Measurements from ENCODE around the gene HEBP2.

HEBP2 gene

GRCh38 chr6:138372711-138373463 is 31.1 kb upstream of the HEBP2 start:
- TF ChIP-seq ZNF274 (IDR thresholded peaks at IDR 0.05; ENCODE audit: low read depth, low read length) = no peak
- TF ChIP-seq YY1 (IDR thresholded peaks at IDR 0.05; ENCODE audit: insufficient read depth, insufficient read length) = no peak
- TF ChIP-seq SUZ12 (IDR thresholded peaks at IDR 0.05; ENCODE audit: extremely low read depth, insufficient read depth, insufficient read length) = no peak
- no peak overlapping the region for H3K9ac ChIP-seq (ENCODE audit: insufficient read length, low read depth)
- DNase-seq (ENCODE audit: low read depth, low spot score) = no peak

GRCh38 chr6:138374230-138374629 is 29.8 kb upstream of the HEBP2 start:
- no peaks in the 10 kb centered on the region for H3K36me3 ChIP-seq (ENCODE audit: insufficient read depth, insufficient read length, low read length)
- H3K9ac ChIP-seq (ENCODE audit: insufficient read length, low read depth) = no peak overlapping the region
- no peaks in the 10 kb centered on the region for H3K27me3 ChIP-seq (ENCODE audit: insufficient read depth, insufficient read length)
- H3K4me3 ChIP-seq (ENCODE audit: insufficient read length, low read depth) = no peak overlapping the region
- TF ChIP-seq SUZ12 (IDR thresholded peaks at IDR 0.05; ENCODE audit: extremely low read depth, insufficient read depth, insufficient read length) (no peak), ZNF274 (IDR thresholded peaks at IDR 0.05; ENCODE audit: low read depth, low read length) (no peak), YY1 (IDR thresholded peaks at IDR 0.05; ENCODE audit: insufficient read depth, insufficient read length) (no peak)
- no peak for DNase-seq (ENCODE audit: low read depth, low spot score)
- H3K9me3 ChIP-seq (ENCODE audit: insufficient read depth, low read length) = no peaks in the 10 kb centered on the region
- peaks cover 3% of the 10 kb centered on the region for H3K4me1 ChIP-seq (ENCODE audit: insufficient read depth, insufficient read length)

More at GRCh38 chr6:138372711-138373463, 31.1 kb upstream of the HEBP2 start:
- Histone ChIP-seq H3K36me3 (ENCODE audit: insufficient read depth, insufficient read length, low read length) (no peaks in the 10 kb centered on the region), H3K4me3 (ENCODE audit: insufficient read length, low read depth) (no peak overlapping the region), H3K27me3 (ENCODE audit: insufficient read depth, insufficient read length) (no peaks in the 10 kb centered on the region), H3K4me1 (ENCODE audit: insufficient read depth, insufficient read length) (peaks cover 3% of the 10 kb centered on the region), H3K9me3 (ENCODE audit: insufficient read depth, low read length) (no peaks in the 10 kb centered on the region)

- no peak overlapping the region for H3K9ac ChIP-seq (ENCODE audit: insufficient read length, low read depth)
- H3K4me1 ChIP-seq (ENCODE audit: insufficient read depth, insufficient read length) = peaks cover 3% of the 10 kb centered on the region
- no peaks in the 10 kb centered on the region for H3K9me3 ChIP-seq (ENCODE audit: insufficient read depth, low read length)
- TF ChIP-seq ZNF274 (IDR thresholded peaks at IDR 0.05; ENCODE audit: low read depth, low read length) (no peak), YY1 (IDR thresholded peaks at IDR 0.05; ENCODE audit: insufficient read depth, insufficient read length) (no peak), SUZ12 (IDR thresholded peaks at IDR 0.05; ENCODE audit: extremely low read depth, insufficient read depth, insufficient read length) (no peak)
- H3K36me3 ChIP-seq (ENCODE audit: insufficient read depth, insufficient read length, low read length) = no peaks in the 10 kb centered on the region
- no peak for DNase-seq (ENCODE audit: low read depth, low spot score)
- H3K4me3 ChIP-seq (ENCODE audit: insufficient read length, low read depth) = no peak overlapping the region
- no peaks in the 10 kb centered on the region for H3K27me3 ChIP-seq (ENCODE audit: insufficient read depth, insufficient read length)
Measured at GRCh38 chr6:138374815-138375214, 29.2 kb upstream of the HEBP2 start.

DNA sequence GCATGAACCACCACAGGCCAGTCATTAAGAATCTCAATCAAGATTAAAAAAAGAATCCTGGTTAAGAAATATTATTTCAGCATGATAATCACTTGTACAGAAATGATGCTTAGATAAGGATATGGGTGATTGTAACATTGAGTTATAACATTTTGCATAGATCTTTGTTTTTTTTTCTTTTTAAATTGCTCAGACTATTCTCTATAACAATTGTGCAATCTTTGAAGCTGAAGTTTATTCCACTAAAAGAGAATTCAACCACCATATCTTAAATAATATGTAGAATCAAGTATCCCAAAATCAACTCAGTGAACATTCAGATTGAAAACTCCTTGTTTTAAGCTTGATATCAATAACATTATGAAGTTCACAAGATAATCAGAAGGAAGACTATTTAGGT is 27.0 kb upstream of the HEBP2 start:
- no peaks in the 10 kb centered on the region for H3K27me3 ChIP-seq (ENCODE audit: insufficient read depth, insufficient read length)
- H3K4me1 ChIP-seq (ENCODE audit: insufficient read depth, insufficient read length) = peaks cover 3% of the 10 kb centered on the region
- H3K36me3 ChIP-seq (ENCODE audit: insufficient read depth, insufficient read length, low read length) = no peaks in the 10 kb centered on the region
- H3K9ac ChIP-seq (ENCODE audit: insufficient read length, low read depth) = no peak overlapping the region
- H3K9me3 ChIP-seq (ENCODE audit: insufficient read depth, low read length) = no peaks in the 10 kb centered on the region
- H3K4me3 ChIP-seq (ENCODE audit: insufficient read length, low read depth) = no peak overlapping the region
- no peak for DNase-seq (ENCODE audit: low read depth, low spot score)
- no peak for TF ChIP-seq ZNF274 (IDR thresholded peaks at IDR 0.05; ENCODE audit: low read depth, low read length)
- TF ChIP-seq SUZ12 (IDR thresholded peaks at IDR 0.05; ENCODE audit: extremely low read depth, insufficient read depth, insufficient read length) = no peak
- TF ChIP-seq YY1 (IDR thresholded peaks at IDR 0.05; ENCODE audit: insufficient read depth, insufficient read length) = no peak

GRCh38 chr6:138377844-138378243 is 26.2 kb upstream of the HEBP2 start, which contains the start of gene SMIM28:
Gene SMIM28 (plus strand): TSS chr6:138377905. CDS start chr6:138378073, 168 bp downstream.
- DNase-seq (ENCODE audit: low read depth, low spot score) = no peak
- H3K4me3 ChIP-seq (ENCODE audit: insufficient read length, low read depth) = no peak within 1 kb of the TSS

GRCh38 chr6:138378463-138378862 is 25.6 kb upstream of the HEBP2 start:
- Histone ChIP-seq H3K36me3 (ENCODE audit: insufficient read depth, insufficient read length, low read length) (no peaks in the 10 kb centered on the region), H3K27me3 (ENCODE audit: insufficient read depth, insufficient read length) (no peaks in the 10 kb centered on the region), H3K9me3 (ENCODE audit: insufficient read depth, low read length) (no peaks in the 10 kb centered on the region), H3K9ac (ENCODE audit: insufficient read length, low read depth) (no peak overlapping the region), H3K4me3 (ENCODE audit: insufficient read length, low read depth) (no peak overlapping the region), H3K4me1 (ENCODE audit: insufficient read depth, insufficient read length) (peaks cover 3% of the 10 kb centered on the region)
- no peak for DNase-seq (ENCODE audit: low read depth, low spot score)
- TF ChIP-seq SUZ12 (IDR thresholded peaks at IDR 0.05; ENCODE audit: extremely low read depth, insufficient read depth, insufficient read length) (no peak), ZNF274 (IDR thresholded peaks at IDR 0.05; ENCODE audit: low read depth, low read length) (no peak), YY1 (IDR thresholded peaks at IDR 0.05; ENCODE audit: insufficient read depth, insufficient read length) (no peak)

More at GRCh38 chr6:138377844-138378243, 26.2 kb upstream of the HEBP2 start, which contains the start of gene SMIM28:
- TF ChIP-seq YY1 (IDR thresholded peaks at IDR 0.05; ENCODE audit: insufficient read depth, insufficient read length) (no peak), SUZ12 (IDR thresholded peaks at IDR 0.05; ENCODE audit: extremely low read depth, insufficient read depth, insufficient read length) (no peak), ZNF274 (IDR thresholded peaks at IDR 0.05; ENCODE audit: low read depth, low read length) (no peak)
- H3K9me3 ChIP-seq (ENCODE audit: insufficient read depth, low read length) = no peaks in the 10 kb centered on the region
- peaks cover 3% of the 10 kb centered on the region for H3K4me1 ChIP-seq (ENCODE audit: insufficient read depth, insufficient read length)
- H3K27me3 ChIP-seq (ENCODE audit: insufficient read depth, insufficient read length) = no peaks in the 10 kb centered on the region
- no peak within 1 kb of the TSS for H3K9ac ChIP-seq (ENCODE audit: insufficient read length, low read depth)
- no peaks in the 10 kb centered on the region for H3K36me3 ChIP-seq (ENCODE audit: insufficient read depth, insufficient read length, low read length)

DNA sequence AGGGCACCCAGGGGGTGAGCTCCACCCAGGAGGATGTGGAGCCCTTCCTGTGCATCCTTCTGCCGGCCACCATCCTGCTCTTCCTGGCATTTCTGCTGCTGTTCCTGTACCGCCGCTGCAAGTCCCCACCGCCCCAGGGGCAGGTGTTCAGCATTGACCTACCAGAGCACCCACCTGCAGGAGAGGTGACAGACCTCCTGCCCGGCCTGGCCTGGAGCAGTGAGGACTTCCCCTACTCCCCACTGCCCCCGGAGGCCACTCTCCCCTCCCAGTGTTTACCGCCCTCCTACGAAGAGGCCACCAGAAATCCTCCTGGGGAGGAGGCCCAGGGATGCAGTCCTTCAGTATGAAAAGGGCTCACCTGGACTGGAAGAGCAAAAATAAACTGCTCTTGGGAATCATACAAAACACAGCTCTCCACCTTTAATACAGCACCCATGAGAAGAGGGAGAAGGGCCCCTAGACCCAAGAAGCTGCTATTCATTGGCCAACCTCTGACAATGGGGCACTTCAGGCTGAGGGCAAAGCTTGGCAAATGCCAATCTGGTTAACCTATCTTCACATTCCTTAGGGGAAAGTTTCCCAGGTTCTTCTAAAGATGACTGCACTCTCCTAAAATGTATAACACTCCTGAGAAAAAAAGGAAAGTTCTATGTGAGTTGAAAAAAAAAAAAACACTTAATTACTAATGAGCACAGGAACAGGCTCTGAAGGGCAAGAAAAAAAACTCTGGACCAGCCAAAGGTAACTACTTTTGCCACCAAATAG is 21.3 kb upstream of the HEBP2 start:
- no peak for TF ChIP-seq YY1 (IDR thresholded peaks at IDR 0.05; ENCODE audit: insufficient read depth, insufficient read length)
- no peak for TF ChIP-seq SUZ12 (IDR thresholded peaks at IDR 0.05; ENCODE audit: extremely low read depth, insufficient read depth, insufficient read length)
- TF ChIP-seq ZNF274 (IDR thresholded peaks at IDR 0.05; ENCODE audit: low read depth, low read length) = no peak
- H3K36me3 ChIP-seq (ENCODE audit: insufficient read depth, insufficient read length, low read length) = no peaks in the 10 kb centered on the region
- DNase-seq (ENCODE audit: low read depth, low spot score) = no peak
- H3K4me3 ChIP-seq (ENCODE audit: insufficient read length, low read depth) = no peak overlapping the region
- H3K9ac ChIP-seq (ENCODE audit: insufficient read length, low read depth) = no peak overlapping the region
- no peaks in the 10 kb centered on the region for H3K27me3 ChIP-seq (ENCODE audit: insufficient read depth, insufficient read length)
- H3K4me1 ChIP-seq (ENCODE audit: insufficient read depth, insufficient read length) = no peaks in the 10 kb centered on the region
- no peaks in the 10 kb centered on the region for H3K9me3 ChIP-seq (ENCODE audit: insufficient read depth, low read length)
